GM12864 (cell line): ENCODE data around the gene GNA15.

ENCODE experiments used
- DNase-seq: peaks from one replicate; pipeline ENCODE4 v3.0.0-alpha.2; 2011; ENCODE audit warnings: low read depth
- H3K4me3 ChIP-seq: 2 replicates; pipeline ENCODE4 v1.5.1; 2011; ENCODE audit warnings: mild to moderate bottlenecking, low read depth, low read length, control low read depth
- CTCF ChIP-seq: IDR thresholded peaks from 2 replicates; pipeline ENCODE4 v1.5.1; 2011; ENCODE audit warnings: low read depth, mild to moderate bottlenecking, moderate library complexity, low read length, control low read depth, inconsistent platforms; ENCODE audit errors: missing control alignments

GNA15 gene

GRCh38 chr19:3132971-3133792 is 2.7 kb upstream of the GNA15 start:
- no peak overlapping the region for H3K4me3 ChIP-seq
- TF ChIP-seq CTCF: no peak
- DNase-seq: peak; percentile 29

GRCh38 chr19:3133793-3134116 is 2.1 kb upstream of the GNA15 start:
- no peak overlapping the region for H3K4me3 ChIP-seq
- no peak for TF ChIP-seq CTCF
- no peak for DNase-seq

- TF ChIP-seq CTCF: no peak
- H3K4me3 ChIP-seq: peak overlapping the region; percentile 45; the same call in 1 of the 2 replicates
- DNase-seq: no peak
Observed at GRCh38 chr19:3136684-3137055, 837 bp downstream of the GNA15 start.

GRCh38 chr19:3137119-3137518 is 1.3 kb downstream of the GNA15 start:
- no peak for TF ChIP-seq CTCF
- no peak overlapping the region; the same call in 1 of the 2 replicates for H3K4me3 ChIP-seq
- no peak for DNase-seq

GRCh38 chr19:3138268-3138667 is 2.4 kb downstream of the GNA15 start:
- no peak for TF ChIP-seq CTCF
- no peak for DNase-seq
- H3K4me3 ChIP-seq: no peak overlapping the region

- no peak for TF ChIP-seq CTCF
- DNase-seq: no peak
- H3K4me3 ChIP-seq: no peak overlapping the region
Observed at GRCh38 chr19:3140667-3141038, 4.8 kb downstream of the GNA15 start.

GRCh38 chr19:3142292-3142670 is 6.4 kb downstream of the GNA15 start:
- no peak for TF ChIP-seq CTCF
- no peak overlapping the region for H3K4me3 ChIP-seq
- DNase-seq: no peak
